Measurements from ENCODE around the gene DNAJA3. TPM values are rescaled to one million over a fixed set of nuclear protein-coding genes. Genes with fewer than 3 reads are reported as not detected.

The DNAJA3 gene
- total RNA-seq, 2 experiments from 2014 or later, result 86.8 to 101 TPM

DNA sequence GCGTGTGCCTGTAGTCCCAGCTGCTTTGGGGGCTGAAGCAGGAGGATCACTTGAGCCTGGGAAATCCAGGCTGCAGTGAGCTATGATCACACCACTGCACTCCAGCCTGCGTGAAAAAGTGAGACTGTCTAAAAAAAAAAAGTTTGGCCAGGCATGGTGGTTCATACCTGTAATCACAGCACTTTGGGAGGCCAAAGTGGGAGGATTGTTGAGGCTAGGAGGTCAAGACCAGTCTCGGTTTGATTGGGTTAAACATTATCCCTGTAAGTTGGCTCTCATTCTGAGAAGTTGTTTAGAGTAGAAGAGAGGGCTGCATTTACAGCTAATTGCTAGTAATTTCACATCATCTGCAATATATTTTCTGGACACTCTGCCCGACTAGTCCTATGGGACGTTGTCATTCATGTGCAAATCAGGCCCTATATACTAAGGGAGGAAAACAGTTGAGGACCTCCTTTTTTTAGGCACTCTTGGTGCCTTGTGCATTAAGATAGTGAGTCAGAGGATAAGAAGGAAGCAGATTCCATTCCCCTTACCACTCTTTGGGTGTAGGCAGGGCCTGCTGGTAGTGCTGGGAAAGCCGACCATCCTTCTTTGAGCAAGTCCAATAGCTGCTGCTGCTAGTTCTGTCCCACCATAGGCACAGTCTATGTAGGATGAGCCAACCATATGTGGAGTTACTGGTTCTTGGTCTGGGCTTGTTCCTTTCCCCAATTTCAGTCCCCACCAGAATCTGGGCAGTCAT is 69.2 kb downstream of the DNAJA3 start:
- Mint-ChIP-seq H3K27ac (peak overlapping the region; percentile 46), H3K9me3 (no peaks in the 10 kb centered on the region), H3K27me3 (no peaks in the 10 kb centered on the region), H3K36me3 (ENCODE audit: low read depth) (peaks cover 40% of the 10 kb centered on the region), H3K4me3 (no peak overlapping the region), H3K4me1 (ENCODE audit: low read depth) (peaks cover 82% of the 10 kb centered on the region)
- ChIA-PET CTCF (interaction anchor here (0.9 to 1.5 kb wide), 2 partner anchors 12 to 16 kb away, joined by 3 to 5 read pairs; no protein-coding TSS in a partner anchor), POLR2A (interaction anchor here (1.3 kb wide), 1 partner anchor 31 kb away, joined by 3 read pairs; no protein-coding TSS in a partner anchor)
- ATAC-seq (no peak), DNase-seq (no peak)
- intact Hi-C loops (cut with micrococcal nuclease), result no loop called here
- TF ChIP-seq, protein P1, sequence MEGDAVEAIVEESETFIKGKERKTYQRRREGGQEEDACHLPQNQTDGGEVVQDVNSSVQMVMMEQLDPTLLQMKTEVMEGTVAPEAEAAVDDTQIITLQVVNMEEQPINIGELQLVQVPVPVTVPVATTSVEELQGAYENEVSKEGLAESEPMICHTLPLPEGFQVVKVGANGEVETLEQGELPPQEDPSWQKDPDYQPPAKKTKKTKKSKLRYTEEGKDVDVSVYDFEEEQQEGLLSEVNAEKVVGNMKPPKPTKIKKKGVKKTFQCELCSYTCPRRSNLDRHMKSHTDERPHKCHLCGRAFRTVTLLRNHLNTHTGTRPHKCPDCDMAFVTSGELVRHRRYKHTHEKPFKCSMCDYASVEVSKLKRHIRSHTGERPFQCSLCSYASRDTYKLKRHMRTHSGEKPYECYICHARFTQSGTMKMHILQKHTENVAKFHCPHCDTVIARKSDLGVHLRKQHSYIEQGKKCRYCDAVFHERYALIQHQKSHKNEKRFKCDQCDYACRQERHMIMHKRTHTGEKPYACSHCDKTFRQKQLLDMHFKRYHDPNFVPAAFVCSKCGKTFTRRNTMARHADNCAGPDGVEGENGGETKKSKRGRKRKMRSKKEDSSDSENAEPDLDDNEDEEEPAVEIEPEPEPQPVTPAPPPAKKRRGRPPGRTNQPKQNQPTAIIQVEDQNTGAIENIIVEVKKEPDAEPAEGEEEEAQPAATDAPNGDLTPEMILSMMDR (IDR thresholded peaks at IDR 0.05), result no peak

DNA sequence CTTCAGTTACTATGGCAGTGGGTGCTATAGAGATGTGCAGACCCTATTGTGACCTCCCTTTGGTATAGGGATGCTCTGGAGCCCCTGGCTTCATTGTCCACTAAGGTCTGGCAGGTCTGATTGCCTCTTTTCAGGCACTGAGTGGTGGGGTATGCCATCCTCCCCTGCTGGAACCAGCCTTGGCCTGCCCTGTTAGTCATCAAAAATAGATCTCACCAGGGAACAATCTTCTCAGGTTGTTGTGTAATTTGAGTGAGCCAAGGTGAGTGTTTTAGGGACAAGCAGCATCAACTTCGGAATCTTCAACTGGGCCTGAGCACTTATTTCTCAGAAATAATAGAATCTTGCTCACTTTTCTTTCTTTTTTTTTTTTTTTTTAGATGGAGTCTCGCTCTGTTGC is 70.1 kb downstream of the DNAJA3 start:
- H3K27me3 Mint-ChIP-seq, result no peaks in the 10 kb centered on the region
- no peaks in the 10 kb centered on the region for H3K9me3 Mint-ChIP-seq
- TF ChIP-seq, protein P1 (IDR thresholded peaks at IDR 0.05), result no peak
- peaks cover 79% of the 10 kb centered on the region for H3K4me1 Mint-ChIP-seq (ENCODE audit: low read depth)
- peaks cover 37% of the 10 kb centered on the region for H3K36me3 Mint-ChIP-seq (ENCODE audit: low read depth)
- peak overlapping the region; percentile 58 for H3K27ac Mint-ChIP-seq
- DNase-seq, result no peak
- ATAC-seq, result no peak
- intact Hi-C loops (cut with micrococcal nuclease), result no loop called here
- no peak overlapping the region for H3K4me3 Mint-ChIP-seq
- ChIA-PET POLR2A (no interaction called here), CTCF (interaction anchor here (1.5 to 1.7 kb wide), 2 partner anchors 11 kb away, joined by 4 to 5 read pairs; no protein-coding TSS in a partner anchor)

DNA sequence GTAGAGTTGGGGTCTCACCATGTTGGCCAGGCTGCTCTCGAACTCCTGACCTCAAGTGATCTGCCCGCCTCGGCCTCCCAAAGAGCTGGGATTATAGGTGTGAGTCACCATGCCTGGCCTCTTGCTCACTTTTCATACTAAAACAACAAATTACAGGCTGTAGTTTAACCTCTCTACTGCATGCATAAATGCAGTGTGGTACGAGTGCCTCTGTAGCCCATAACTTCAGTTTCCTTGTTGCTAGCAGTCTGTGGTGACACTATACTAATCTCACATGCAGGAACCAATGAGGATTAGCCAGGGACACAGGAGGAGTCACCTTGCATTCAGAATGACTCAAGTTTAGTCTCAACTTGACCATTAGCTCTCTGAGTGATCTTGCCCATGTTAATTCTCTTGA is 70.6 kb downstream of the DNAJA3 start:
- ChIA-PET CTCF (interaction anchor here (1.1 to 1.7 kb wide), 2 partner anchors 11 to 18 kb away, joined by 3 to 4 read pairs; no protein-coding TSS in a partner anchor), POLR2A (no interaction called here)
- H3K9me3 Mint-ChIP-seq, result no peaks in the 10 kb centered on the region
- H3K36me3 Mint-ChIP-seq (ENCODE audit: low read depth), result peaks cover 34% of the 10 kb centered on the region
- peaks cover 79% of the 10 kb centered on the region for H3K4me1 Mint-ChIP-seq (ENCODE audit: low read depth)
- H3K27ac Mint-ChIP-seq, result peak overlapping the region; percentile 58
- ATAC-seq (peak; percentile 62), DNase-seq (no peak)
- H3K4me3 Mint-ChIP-seq, result no peak overlapping the region
- intact Hi-C loops (cut with micrococcal nuclease), result no loop called here
- H3K27me3 Mint-ChIP-seq, result no peaks in the 10 kb centered on the region
- TF ChIP-seq, protein P1 (IDR thresholded peaks at IDR 0.05), result no peak

DNA sequence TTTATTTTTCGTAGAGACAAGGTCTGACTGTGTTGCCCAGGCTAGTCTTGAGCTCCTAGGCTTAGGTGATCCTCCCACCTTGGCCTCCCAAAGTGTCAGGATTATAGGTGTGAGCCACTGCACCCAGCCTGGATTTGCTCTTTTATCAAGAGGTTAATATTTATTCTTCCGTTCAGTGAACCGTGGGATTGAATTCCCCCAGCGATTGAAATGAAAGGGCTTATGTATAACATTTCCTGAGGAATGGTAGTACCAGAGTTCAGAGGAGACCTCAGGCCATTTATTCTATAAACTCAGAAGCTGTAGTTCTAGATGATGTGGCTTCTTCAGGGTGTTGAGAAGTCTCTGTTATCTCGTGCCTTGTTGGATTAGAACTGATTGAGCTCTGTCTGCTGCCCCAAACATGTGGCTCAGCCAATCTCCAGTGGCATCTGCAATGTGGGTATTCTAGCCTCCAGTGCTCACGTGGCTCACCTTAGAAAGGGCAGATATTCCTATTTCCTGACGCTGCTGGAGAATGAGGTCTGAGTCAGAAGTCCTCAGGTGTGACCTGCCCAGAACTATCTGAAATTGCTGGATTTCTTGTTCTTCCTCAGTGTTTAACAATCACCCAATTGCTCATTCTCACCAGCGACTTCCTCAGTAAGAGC is 73.0 kb downstream of the DNAJA3 start:
- POLR2A ChIA-PET, result interaction anchor here (1.4 to 1.9 kb wide), 3 partner anchors 9 to 16 kb away, joined by 4 to 7 read pairs (median 4); no protein-coding TSS in a partner anchor
- Mint-ChIP-seq H3K36me3 (ENCODE audit: low read depth) (peaks cover 29% of the 10 kb centered on the region), H3K4me3 (no peak overlapping the region), H3K9me3 (no peaks in the 10 kb centered on the region), H3K27ac (no peak overlapping the region), H3K27me3 (no peaks in the 10 kb centered on the region), H3K4me1 (ENCODE audit: low read depth) (peaks cover 82% of the 10 kb centered on the region)
- intact Hi-C loops (cut with micrococcal nuclease), result no loop called here
- TF ChIP-seq, protein P1 (IDR thresholded peaks at IDR 0.05), result no peak
- ATAC-seq, result no peak
- CTCF ChIA-PET, result interaction anchor here (1.0 to 3.0 kb wide), 6 partner anchors 8 to 227 kb away, joined by 3 to 12 read pairs (median 4); no protein-coding TSS in a partner anchor
- DNase-seq, result no peak

Data from activated CD8-positive, alpha-beta T cell treated with anti-CD3 and anti-CD28 coated beads for 36 hours (primary cell).